ENCODE measurements around the gene SHLD1.
A peak's percentile ranks its signal among the peaks of the same experiment; 100 is the strongest.
"Not testable (repeated sequence)": the region's sequence is repeated elsewhere in the genome, so short reads cannot be mapped to it uniquely, and the experiment has no call there.

Gene SHLD1

GRCh38 chr20:5803754-5804303 is 53.6 kb downstream of the SHLD1 start:
- H3K4me3 Mint-ChIP-seq, CTCF ChIA-PET, H3K9me3 Mint-ChIP-seq, H3K27me3 Mint-ChIP-seq, DNase-seq: not testable (repeated sequence)
- H3K27ac Mint-ChIP-seq = peak overlapping the region; percentile 84
- peaks cover 26% of the 10 kb centered on the region for H3K4me1 Mint-ChIP-seq
- H3K36me3 Mint-ChIP-seq = peaks cover 11% of the 10 kb centered on the region

GRCh38 chr20:5806457-5807263 is 56.5 kb downstream of the SHLD1 start:
- Mint-ChIP-seq H3K27me3 (no peaks in the 10 kb centered on the region), H3K9me3 (no peaks in the 10 kb centered on the region), H3K4me3 (no peak overlapping the region), H3K4me1 (peaks cover 26% of the 10 kb centered on the region), H3K27ac (peak overlapping the region; percentile 20), H3K36me3 (peaks cover 9% of the 10 kb centered on the region)
- CTCF ChIA-PET = no interaction called here
- no peak for DNase-seq

- Mint-ChIP-seq H3K27ac (no peak overlapping the region), H3K4me3 (no peak overlapping the region)
- CTCF ChIA-PET = no interaction called here
Observed at GRCh38 chr20:5807431-5807830, 57.2 kb downstream of the SHLD1 start.

GRCh38 chr20:5808901-5809300 is 58.7 kb downstream of the SHLD1 start:
- H3K27me3 Mint-ChIP-seq = no peaks in the 10 kb centered on the region
- CTCF ChIA-PET = no interaction called here
- no peak overlapping the region for H3K4me3 Mint-ChIP-seq
- DNase-seq = no peak
- no peaks in the 10 kb centered on the region for H3K9me3 Mint-ChIP-seq
- H3K36me3 Mint-ChIP-seq = peaks cover 1% of the 10 kb centered on the region
- peaks cover 19% of the 10 kb centered on the region for H3K4me1 Mint-ChIP-seq
- H3K27ac Mint-ChIP-seq = no peak overlapping the region

More at GRCh38 chr20:5807431-5807830, 57.2 kb downstream of the SHLD1 start:
- H3K27me3 Mint-ChIP-seq = no peaks in the 10 kb centered on the region
- H3K9me3 Mint-ChIP-seq = no peaks in the 10 kb centered on the region
- no peak for DNase-seq
- H3K4me1 Mint-ChIP-seq = peaks cover 26% of the 10 kb centered on the region
- H3K36me3 Mint-ChIP-seq = peaks cover 7% of the 10 kb centered on the region

GRCh38 chr20:5809495-5809894 is 59.3 kb downstream of the SHLD1 start:
- Mint-ChIP-seq H3K4me1 (peaks cover 14% of the 10 kb centered on the region), H3K36me3 (peaks cover 1% of the 10 kb centered on the region), H3K27me3 (no peaks in the 10 kb centered on the region), H3K9me3 (no peaks in the 10 kb centered on the region), H3K4me3 (no peak overlapping the region), H3K27ac (no peak overlapping the region)
- CTCF ChIA-PET = no interaction called here
- DNase-seq = no peak

GRCh38 chr20:5810800-5811422 is 60.7 kb downstream of the SHLD1 start:
- Mint-ChIP-seq H3K36me3 (peaks cover 1% of the 10 kb centered on the region), H3K4me3 (no peak overlapping the region), H3K27me3 (no peaks in the 10 kb centered on the region), H3K9me3 (no peaks in the 10 kb centered on the region), H3K27ac (no peak overlapping the region), H3K4me1 (peaks cover 5% of the 10 kb centered on the region)
- no peak for DNase-seq
- CTCF ChIA-PET = no interaction called here

GRCh38 chr20:5811746-5812145 is 61.5 kb downstream of the SHLD1 start:
- DNase-seq = no peak
- CTCF ChIA-PET = no interaction called here
- Mint-ChIP-seq H3K4me3 (no peak overlapping the region), H3K27ac (no peak overlapping the region), H3K9me3 (no peaks in the 10 kb centered on the region), H3K27me3 (no peaks in the 10 kb centered on the region), H3K4me1 (no peaks in the 10 kb centered on the region), H3K36me3 (no peaks in the 10 kb centered on the region)

GRCh38 chr20:5818346-5818681 is 68.1 kb downstream of the SHLD1 start:
- CTCF ChIA-PET = no interaction called here
- H3K9me3 Mint-ChIP-seq = no peaks in the 10 kb centered on the region
- H3K36me3 Mint-ChIP-seq = peaks cover 3% of the 10 kb centered on the region
- H3K4me1 Mint-ChIP-seq = no peaks in the 10 kb centered on the region
- H3K4me3 Mint-ChIP-seq = no peak overlapping the region
- DNase-seq = no peak
- H3K27me3 Mint-ChIP-seq = no peaks in the 10 kb centered on the region
- H3K27ac Mint-ChIP-seq = no peak overlapping the region

GRCh38 chr20:5820738-5821137 is 70.5 kb downstream of the SHLD1 start:
- Mint-ChIP-seq H3K27me3 (no peaks in the 10 kb centered on the region), H3K4me1 (no peaks in the 10 kb centered on the region), H3K9me3 (no peaks in the 10 kb centered on the region), H3K4me3 (no peak overlapping the region), H3K36me3 (peaks cover 3% of the 10 kb centered on the region), H3K27ac (no peak overlapping the region)
- no peak for DNase-seq
- CTCF ChIA-PET = interaction anchor here (1.3 kb wide), 1 partner anchor 292 kb away, joined by 4 read pairs; no protein-coding TSS in a partner anchor

- Mint-ChIP-seq H3K9me3 (no peaks in the 10 kb centered on the region), H3K27me3 (no peaks in the 10 kb centered on the region), H3K36me3 (peaks cover 3% of the 10 kb centered on the region), H3K4me1 (no peaks in the 10 kb centered on the region), H3K4me3 (no peak overlapping the region), H3K27ac (no peak overlapping the region)
- DNase-seq = no peak
- CTCF ChIA-PET = interaction anchor here (1.3 kb wide), 1 partner anchor 293 kb away, joined by 4 read pairs; no protein-coding TSS in a partner anchor
Observed at GRCh38 chr20:5821627-5822215, 71.5 kb downstream of the SHLD1 start.

GRCh38 chr20:5822569-5822968 is 72.4 kb downstream of the SHLD1 start:
- Mint-ChIP-seq H3K27ac (no peak overlapping the region), H3K4me3 (no peak overlapping the region), H3K27me3 (no peaks in the 10 kb centered on the region), H3K36me3 (peaks cover 2% of the 10 kb centered on the region), H3K9me3 (no peaks in the 10 kb centered on the region), H3K4me1 (no peaks in the 10 kb centered on the region)
- DNase-seq = no peak
- CTCF ChIA-PET = no interaction called here

- DNase-seq = no peak
- Mint-ChIP-seq H3K4me3 (no peak overlapping the region), H3K9me3 (no peaks in the 10 kb centered on the region), H3K27ac (no peak overlapping the region), H3K4me1 (no peaks in the 10 kb centered on the region), H3K27me3 (no peaks in the 10 kb centered on the region), H3K36me3 (no peaks in the 10 kb centered on the region)
- CTCF ChIA-PET = interaction anchor here (1.3 to 1.5 kb wide), 2 partner anchors 11 to 37 kb away, joined by 3 to 4 read pairs; no protein-coding TSS in a partner anchor
Observed at GRCh38 chr20:5825130-5825719, 75.0 kb downstream of the SHLD1 start.

- CTCF ChIA-PET = interaction anchor here (0.7 kb wide), 1 partner anchor 38 kb away, joined by 3 read pairs; no protein-coding TSS in a partner anchor
Observed at GRCh38 chr20:5827098-5827853, 77.1 kb downstream of the SHLD1 start.

GRCh38 chr20:5827861-5828260 is 77.7 kb downstream of the SHLD1 start:
- no peak for DNase-seq
- H3K27me3 Mint-ChIP-seq = no peaks in the 10 kb centered on the region
- no peaks in the 10 kb centered on the region for H3K9me3 Mint-ChIP-seq
- H3K4me3 Mint-ChIP-seq = no peak overlapping the region
- H3K4me1 Mint-ChIP-seq = no peaks in the 10 kb centered on the region
- no peaks in the 10 kb centered on the region for H3K36me3 Mint-ChIP-seq
- CTCF ChIA-PET = no interaction called here
- H3K27ac Mint-ChIP-seq = no peak overlapping the region

More at GRCh38 chr20:5827098-5827853, 77.1 kb downstream of the SHLD1 start:
- Mint-ChIP-seq H3K9me3 (no peaks in the 10 kb centered on the region), H3K36me3 (no peaks in the 10 kb centered on the region), H3K27me3 (no peaks in the 10 kb centered on the region), H3K4me1 (no peaks in the 10 kb centered on the region), H3K27ac (no peak overlapping the region), H3K4me3 (no peak overlapping the region)
- no peak for DNase-seq

All from activated naive CD4-positive, alpha-beta T cell treated with anti-CD3 and anti-CD28 coated beads, Interleukin-2, amount 10 ng/mL, durations not matched to agents 7 days and 5 days (primary cell).